Measurements from ENCODE around the gene RNF6.

Gene RNF6

GRCh38 chr13:26225896-26226617 lies 3.9 kb upstream of the RNF6 start:
- DNase-seq (ENCODE audit: low spot score): no peak

GRCh38 chr13:26222520-26223046 lies 469 bp upstream of the RNF6 start:
- DNase-seq (ENCODE audit: low spot score): no peak

GRCh38 chr13:26221399-26221720 lies 754 bp downstream of the RNF6 start:
- DNase-seq (ENCODE audit: low spot score): no peak

GRCh38 chr13:26220575-26220974 lies 1.5 kb downstream of the RNF6 start:
- no peak for DNase-seq (ENCODE audit: low spot score)

- DNase-seq (ENCODE audit: low spot score): no peak
Measured at GRCh38 chr13:26219726-26220125, 2.4 kb downstream of the RNF6 start.

GRCh38 chr13:26216042-26216441 lies 6.1 kb downstream of the RNF6 start:
- no peak for DNase-seq (ENCODE audit: low spot score)

- DNase-seq (ENCODE audit: low spot score): no peak
Measured at GRCh38 chr13:26213982-26214381, 8.1 kb downstream of the RNF6 start.

- DNase-seq (ENCODE audit: low spot score): no peak
Measured at GRCh38 chr13:26213345-26213744, 8.8 kb downstream of the RNF6 start.

GRCh38 chr13:26208287-26208686 lies 13.8 kb downstream of the RNF6 start:
- no peak for DNase-seq (ENCODE audit: low spot score)

GRCh38 chr13:26202365-26202972 lies 19.6 kb downstream of the RNF6 start:
- no peak for DNase-seq (ENCODE audit: low spot score)

GRCh38 chr13:26200811-26201210 lies 21.3 kb downstream of the RNF6 start:
- DNase-seq (ENCODE audit: low spot score): no peak

GRCh38 chr13:26198116-26198515 lies 24.0 kb downstream of the RNF6 start:
- no peak for DNase-seq (ENCODE audit: low spot score)

- DNase-seq (ENCODE audit: low spot score): no peak
Measured at GRCh38 chr13:26197298-26197697, 24.8 kb downstream of the RNF6 start.

- DNase-seq (ENCODE audit: low spot score): no peak
Measured at GRCh38 chr13:26186995-26187394, 35.1 kb downstream of the RNF6 start.

- peak; percentile 91 for DNase-seq (ENCODE audit: low spot score)
Measured at GRCh38 chr13:26186118-26186870, 35.8 kb downstream of the RNF6 start.

- DNase-seq (ENCODE audit: low spot score): no peak
Measured at GRCh38 chr13:26185720-26186117, 36.4 kb downstream of the RNF6 start.

GRCh38 chr13:26184791-26185250 lies 37.3 kb downstream of the RNF6 start:
- peak; percentile 78 for DNase-seq (ENCODE audit: low spot score)

GRCh38 chr13:26183416-26183815 lies 38.7 kb downstream of the RNF6 start:
- DNase-seq (ENCODE audit: low spot score): no peak

- DNase-seq (ENCODE audit: low spot score): no peak
Measured at GRCh38 chr13:26179344-26179743, 42.8 kb downstream of the RNF6 start.

- no peak for DNase-seq (ENCODE audit: low spot score)
Measured at GRCh38 chr13:26168835-26169234, 53.3 kb downstream of the RNF6 start.

- DNase-seq (ENCODE audit: low spot score): no peak
Measured at GRCh38 chr13:26168237-26168814, 53.8 kb downstream of the RNF6 start.

- no peak for DNase-seq (ENCODE audit: low spot score)
Measured at GRCh38 chr13:26163812-26164211, 58.3 kb downstream of the RNF6 start.

Measured in CD4-positive, alpha-beta T cell treated with Interleukin-6 at 100 ng/mL for 8 hours (primary cell).